PC-3 (cell line): ENCODE data around the gene CST2.

ENCODE experiments used
- EZH2 ChIP-seq: fragments of 300-600 bp; sonication (generic); IDR thresholded peaks from one replicate; pipeline ENCODE4 v1.6.1; 2017; ENCODE audit warnings: antibody characterized with exemption, mild to moderate bottlenecking, low read length; ENCODE audit not compliant: unreplicated experiment
- EZH2phosphoT487 ChIP-seq: fragments of 300-600 bp; sonication (generic); IDR thresholded peaks from 2 replicates; pipeline ENCODE4 v1.6.1; 2018; ENCODE audit warnings: mild to moderate bottlenecking, antibody characterized with exemption, low read length, borderline replicate concordance
- TF ChIP-seq, protein P1 (sequence below): fragments of 300-600 bp; sonication (generic); conservative IDR thresholded peaks from 2 replicates; pipeline ENCODE4 v1.5.1; 2017; ENCODE audit warnings: antibody characterized with exemption, low read depth, mild to moderate bottlenecking, low read length

GRCh38 chr20:23826541-23827021 is at the start of gene CST2:
- TF ChIP-seq EZH2: no peak
- TF ChIP-seq, protein P1, sequence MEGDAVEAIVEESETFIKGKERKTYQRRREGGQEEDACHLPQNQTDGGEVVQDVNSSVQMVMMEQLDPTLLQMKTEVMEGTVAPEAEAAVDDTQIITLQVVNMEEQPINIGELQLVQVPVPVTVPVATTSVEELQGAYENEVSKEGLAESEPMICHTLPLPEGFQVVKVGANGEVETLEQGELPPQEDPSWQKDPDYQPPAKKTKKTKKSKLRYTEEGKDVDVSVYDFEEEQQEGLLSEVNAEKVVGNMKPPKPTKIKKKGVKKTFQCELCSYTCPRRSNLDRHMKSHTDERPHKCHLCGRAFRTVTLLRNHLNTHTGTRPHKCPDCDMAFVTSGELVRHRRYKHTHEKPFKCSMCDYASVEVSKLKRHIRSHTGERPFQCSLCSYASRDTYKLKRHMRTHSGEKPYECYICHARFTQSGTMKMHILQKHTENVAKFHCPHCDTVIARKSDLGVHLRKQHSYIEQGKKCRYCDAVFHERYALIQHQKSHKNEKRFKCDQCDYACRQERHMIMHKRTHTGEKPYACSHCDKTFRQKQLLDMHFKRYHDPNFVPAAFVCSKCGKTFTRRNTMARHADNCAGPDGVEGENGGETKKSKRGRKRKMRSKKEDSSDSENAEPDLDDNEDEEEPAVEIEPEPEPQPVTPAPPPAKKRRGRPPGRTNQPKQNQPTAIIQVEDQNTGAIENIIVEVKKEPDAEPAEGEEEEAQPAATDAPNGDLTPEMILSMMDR: no peak
- TF ChIP-seq EZH2phosphoT487: no peak
